SIG-M5 (cell line): ENCODE results near the gene CTCFL.
"Not testable (repeated sequence)": the region's sequence is repeated elsewhere in the genome, so short reads cannot be mapped to it uniquely, and the experiment has no call there.

Experiments used
- DNase-seq: peaks from one replicate; lab custom pipeline; 2025; lab: John Stamatoyannopoulos, UW

The CTCFL gene

DNA sequence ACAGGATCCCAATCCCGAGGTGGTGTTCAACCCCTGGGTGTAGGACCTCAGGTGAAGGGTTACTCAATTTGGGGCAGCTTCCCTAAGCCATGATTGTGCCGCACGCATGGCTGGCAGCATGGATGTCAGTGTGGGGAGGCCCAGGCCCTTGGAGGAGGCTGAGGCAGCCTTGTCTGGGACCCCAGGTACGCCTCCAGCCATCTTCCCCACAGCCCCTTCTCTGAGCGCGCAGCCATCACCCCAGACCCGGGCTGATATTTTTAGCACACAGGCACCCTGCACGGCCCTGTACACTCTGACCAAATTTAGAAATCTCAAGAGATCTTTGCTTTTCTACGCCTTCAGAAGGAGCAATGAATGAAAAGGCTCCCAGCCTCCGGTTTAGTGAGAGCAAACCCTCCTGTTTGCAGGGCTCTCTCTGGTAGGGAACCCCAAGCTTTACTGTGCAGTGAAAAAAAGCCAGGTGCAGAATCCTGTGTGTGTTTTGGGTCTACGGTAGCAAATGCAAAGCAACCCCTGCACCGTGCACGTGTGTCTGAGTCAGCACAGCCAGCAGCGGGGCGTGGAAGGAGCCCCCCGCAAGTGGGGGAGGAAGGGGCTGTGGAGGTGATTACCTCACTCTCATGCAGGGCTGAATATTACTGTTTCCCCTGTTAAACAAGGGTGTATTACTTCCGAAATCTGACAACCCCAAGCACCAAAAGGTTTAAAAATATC, 44.3 kb downstream of the CTCFL start:
- DNase-seq, result peak; percentile 68

DNA sequence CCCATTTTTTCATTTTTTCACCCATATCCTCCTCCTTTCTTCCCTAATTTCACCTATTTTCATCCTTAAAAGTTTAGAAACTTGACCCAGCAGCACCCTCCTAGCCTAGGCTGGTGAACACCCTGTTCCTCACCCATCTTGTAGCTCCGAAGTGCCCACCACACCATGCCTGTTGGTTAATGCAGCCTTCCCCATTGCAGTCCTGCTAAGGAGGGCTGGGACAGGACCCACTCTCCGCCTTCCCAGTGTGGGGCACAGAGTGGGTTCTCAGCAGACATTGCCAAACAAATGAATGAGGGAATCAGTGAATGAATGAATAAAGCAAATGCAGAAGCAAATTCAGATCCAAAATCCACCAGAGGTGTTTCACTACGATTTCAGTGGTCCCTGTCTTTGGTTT, 45.7 kb downstream of the CTCFL start:
- DNase-seq, result no peak

DNA sequence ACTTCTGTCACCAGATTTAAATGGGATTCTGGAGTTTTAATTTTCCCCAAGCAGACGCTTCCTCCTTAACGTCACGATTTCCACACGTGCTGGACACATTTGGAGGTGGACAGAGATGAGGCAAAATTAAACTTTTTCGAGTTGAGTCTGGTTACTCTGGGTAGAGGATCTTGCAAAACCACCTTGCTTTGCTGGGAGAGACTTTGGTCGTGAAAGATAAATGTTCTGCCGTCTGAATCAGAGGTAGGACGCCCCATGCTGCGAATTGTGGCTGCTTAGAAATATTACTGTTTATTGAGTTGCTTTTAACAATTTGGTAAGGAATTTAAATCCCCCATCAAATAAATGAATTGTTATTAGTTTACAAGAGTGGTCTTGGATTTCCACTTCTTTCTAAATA, 46.8 kb downstream of the CTCFL start:
- DNase-seq, result no peak

DNA sequence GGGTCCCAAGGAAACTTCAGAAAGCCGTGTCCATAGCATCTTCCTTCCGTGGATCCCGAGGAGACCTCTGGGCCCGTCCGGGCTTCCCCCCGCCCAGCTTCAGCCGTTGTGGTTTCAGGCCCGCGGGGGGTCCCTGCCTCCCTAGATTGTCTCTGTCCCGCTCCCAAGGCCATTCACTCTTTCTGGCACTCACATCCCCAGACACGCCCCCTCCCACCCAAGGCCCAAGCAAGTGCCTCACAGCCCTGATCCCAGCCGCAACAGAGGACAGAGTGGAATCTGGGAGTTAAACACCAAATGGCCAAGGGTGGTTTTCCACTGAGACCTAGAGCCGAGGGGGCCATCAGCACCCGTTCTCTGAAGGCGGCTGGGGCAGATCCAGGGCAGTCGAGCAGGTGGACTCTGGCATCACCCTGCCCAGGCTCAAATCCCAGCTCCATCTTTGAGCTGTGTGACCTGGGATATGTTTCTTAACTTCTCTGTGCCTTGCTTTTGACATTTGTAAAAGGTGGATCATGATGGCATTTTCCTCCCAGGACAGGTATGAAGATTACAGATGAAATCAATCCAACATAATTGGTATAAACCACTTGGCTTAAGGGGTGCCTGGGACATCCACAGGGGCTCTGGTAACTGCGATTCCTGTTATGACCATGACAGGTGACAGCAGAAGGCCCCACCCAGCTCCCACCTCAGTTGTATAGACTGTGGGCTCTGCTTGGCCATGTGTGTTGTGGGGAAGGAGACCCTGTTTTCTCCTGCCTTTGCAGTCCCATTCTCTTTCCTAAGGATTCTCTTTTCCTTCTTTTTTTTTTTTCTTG, 48.1 kb downstream of the CTCFL start:
- DNase-seq, result no peak

DNA sequence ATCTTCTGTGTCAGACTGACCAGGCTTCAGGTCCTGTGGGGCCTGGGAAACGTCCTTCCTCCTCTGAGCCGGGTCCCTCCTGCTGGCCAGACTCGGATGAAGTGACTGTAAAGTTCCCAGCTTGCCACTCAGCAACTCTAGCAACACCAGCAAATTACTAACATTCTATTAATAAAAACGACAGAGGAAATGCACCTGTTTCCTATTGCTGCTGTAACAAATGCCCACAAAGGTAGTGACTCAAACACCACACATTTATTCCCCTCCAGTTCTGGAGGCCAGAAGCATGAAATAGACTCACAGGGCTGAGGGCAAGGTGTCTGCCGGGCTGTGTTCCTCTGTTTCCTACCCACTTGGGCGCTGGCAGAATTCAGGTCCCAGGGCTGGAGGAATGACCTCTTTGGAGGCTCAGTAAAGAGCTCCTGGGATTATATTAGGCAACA, 48.8 kb downstream of the CTCFL start:
- DNase-seq, result no peak

DNA sequence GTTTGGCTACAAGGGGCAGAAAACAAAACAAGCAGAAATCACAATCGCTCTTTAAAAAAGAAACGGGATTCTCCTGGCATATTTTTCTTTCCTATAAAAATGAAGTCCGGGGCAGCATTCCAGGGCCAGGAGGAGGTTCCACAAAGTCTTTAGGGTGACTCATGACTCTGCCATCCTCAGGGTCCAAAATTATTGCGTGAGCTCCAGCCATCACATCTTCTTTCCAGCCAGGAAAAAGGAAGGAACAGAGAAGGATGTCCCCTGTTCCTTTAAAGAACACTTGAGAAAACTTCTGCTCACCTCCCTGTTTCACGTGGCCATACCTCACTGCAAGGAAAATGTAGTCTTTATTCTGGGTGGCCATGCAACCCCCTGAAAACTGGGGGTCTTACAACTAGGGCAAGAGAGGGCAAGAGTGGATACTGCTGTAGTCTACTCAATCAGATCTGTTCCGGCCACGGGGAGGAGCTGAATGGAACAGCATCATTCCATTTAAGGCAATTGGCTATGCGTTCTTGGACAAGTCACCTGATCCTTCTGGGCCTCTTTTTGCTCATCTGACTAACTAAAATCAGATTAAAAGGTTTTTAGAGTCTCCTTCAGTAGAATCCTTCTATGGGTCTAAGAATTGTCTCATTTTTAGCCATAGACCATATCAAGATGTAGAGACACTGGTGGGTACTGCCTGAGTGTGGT, 49.4 kb downstream of the CTCFL start:
- no peak for DNase-seq

DNA sequence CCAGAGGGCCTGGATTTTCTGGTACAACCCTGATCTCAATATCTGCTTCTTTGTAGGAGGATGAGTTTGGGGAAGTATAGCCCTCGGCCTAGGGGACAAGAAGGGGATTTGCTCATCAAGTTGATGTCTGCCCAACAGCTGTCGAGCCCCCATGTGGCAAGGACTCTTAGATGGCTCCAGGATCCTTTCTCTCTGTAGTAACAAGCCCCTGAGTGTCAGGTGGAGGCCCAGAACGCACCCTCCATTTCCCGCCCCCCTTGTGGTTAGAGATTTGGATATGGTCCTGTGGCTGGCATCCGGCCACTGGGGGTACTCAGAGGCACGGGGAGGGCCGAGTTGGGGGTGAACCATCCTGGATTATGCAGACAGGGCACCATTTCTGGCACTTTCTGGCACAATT, 50.1 kb downstream of the CTCFL start:
- no peak for DNase-seq

DNA sequence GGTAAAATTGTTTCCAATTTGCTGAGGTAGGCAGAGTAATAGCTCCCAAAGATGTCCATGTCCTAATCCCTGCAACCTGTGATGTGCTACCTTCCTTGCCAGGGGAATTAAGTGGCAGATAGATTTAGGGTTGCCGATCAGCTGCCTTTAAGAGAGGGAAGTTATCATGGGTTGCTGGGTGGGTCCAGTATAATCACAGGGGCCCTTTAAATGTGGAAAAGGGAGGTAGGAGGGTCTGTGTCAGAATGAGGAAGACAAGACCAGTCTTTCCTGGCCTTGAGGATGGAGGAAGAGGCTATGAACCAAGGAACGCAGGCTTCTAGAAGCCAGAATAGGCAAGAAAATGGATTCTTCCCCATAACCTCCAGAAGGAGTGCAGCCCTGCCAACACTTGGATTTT, 50.7 kb downstream of the CTCFL start:
- no peak for DNase-seq

DNA sequence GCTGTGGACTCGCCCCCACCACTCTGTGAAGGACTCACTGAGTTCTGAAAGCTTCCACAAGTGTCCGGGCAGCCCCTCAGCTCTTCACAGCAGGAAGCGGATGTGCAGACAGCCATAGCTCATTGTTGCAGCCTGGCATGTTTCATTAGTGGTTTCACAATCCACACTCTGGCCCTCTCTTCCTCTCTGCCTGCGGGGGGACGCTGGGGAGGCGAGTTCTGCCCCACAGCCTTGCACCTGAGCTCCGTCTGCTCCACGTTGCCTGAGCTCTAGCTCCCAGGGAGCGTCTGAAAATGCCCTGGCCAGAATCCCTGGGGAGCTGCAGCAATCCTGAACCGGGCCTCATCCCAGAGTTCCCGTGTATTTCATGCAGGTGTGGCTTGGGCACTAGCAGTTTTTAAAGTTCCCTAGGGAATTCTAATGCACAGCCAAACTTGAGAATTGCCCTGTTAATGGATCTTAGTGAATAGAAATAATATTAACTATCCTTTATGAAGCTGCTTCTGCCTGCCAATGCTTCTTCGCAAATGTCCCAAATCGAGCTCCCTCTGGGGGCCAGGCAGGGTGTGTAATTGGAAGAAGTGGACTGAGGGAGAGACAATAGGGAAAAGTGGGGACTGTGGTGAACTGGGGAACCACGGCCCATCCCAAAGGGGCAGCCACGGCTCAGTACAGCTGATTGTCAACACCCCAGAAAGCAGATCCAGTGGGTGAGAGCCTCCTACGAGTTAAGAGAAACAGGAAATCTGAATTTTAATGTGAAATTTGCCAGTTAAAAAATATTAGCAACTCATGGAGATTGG, 51.5 kb downstream of the CTCFL start:
- peak; percentile 62 for DNase-seq

DNA sequence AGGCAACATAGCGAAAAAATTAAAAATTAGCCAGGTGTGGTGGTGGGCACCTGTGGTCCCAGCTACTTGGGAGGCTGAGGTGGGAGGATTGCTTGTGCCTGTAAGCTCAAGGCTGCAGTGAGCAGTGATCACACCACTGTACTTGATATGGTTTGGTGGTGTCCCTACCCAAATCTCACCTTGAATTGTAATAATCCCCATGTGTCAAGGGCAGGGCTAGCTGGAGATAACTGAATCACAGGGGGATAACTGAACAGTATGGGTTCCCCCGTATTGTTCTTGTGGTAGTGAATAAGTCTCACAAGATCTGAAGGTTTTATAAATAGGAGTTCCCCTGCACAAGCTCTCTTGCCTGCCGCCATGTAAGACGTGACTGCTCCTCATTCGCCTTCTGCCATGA, 52.5 kb downstream of the CTCFL start:
- not testable (repeated sequence) for DNase-seq

DNA sequence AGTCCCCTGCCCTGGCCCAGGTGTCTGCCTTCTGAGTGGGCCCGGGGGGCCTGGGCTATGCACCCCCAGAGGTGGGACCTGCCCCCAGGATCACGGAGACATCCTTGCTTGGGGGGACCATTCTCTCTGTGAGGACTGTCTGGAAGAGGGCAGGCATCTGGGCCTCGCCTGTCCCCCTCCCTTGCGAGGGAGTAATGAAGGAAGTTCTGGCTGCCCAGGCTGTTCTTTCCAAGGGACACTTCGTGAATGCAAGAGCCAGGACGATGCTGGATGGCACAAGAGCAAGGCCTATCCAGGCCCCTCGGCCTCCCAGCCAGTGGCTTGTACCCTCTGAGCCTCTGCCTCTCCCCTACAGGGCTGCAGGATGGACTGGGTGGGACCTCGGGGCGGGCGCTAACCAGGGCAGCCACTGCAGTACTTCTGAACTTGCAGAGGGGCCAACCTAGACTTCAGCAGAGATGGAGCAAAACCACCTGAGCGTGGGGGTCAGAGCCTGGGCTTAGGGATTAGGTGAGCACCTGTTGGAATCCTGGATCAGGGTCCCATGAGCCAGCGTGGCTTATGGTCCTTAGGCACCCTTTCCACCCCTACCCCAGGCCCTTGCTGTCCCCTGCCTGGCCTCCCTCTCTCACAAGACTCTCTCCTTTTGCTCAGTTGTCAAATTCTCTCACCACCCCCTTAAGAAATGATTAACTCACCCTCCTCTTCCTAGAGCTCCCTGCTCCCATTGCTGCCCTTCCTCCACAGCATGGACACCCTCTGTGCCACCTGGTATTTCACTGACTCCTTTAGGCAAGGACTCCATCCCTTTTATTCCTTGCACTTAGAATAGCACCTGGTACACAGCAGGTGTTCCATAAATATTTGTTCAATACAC, 53.2 kb downstream of the CTCFL start:
- DNase-seq, result no peak

DNA sequence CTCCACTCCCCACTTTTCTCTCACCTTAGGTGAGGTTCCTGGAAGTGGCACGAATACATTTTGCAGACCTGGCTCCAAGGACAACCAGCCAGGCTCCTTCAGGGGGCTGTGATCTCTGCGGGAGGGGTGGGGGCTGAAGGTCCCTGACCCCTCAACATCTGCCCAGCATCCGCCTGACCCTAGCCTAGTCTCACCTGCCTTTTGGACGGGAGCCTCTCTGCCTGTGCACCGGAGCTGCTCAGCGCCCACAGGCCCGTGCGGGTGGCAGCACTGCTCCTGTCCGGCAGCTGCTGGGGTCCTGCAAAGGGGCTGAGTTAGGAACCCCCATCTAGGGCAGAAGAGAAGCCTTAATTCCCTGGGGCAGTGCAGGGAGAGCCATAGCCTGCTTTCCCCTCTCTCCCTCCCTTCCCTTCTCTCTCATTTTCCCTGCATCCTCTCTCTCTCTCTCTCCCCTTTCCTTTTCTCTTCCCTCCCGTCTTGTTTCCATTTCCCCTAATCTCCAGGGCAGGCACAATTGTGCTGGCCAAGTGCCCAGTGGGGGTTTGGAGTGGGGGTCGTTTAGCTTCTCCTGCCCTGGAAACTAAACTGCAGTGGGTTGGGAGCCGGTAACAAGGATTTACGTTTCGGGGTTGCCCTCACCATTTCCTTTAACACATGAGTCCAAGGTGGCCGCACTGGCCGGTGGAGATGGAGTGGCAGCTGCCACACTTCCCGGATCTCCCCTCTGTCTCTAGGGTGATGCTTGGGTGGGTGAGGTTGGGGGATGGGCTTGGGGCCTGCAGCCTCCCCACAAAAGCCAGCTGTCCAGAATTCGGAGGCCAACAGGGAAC, 54.1 kb downstream of the CTCFL start:
- no peak for DNase-seq

DNA sequence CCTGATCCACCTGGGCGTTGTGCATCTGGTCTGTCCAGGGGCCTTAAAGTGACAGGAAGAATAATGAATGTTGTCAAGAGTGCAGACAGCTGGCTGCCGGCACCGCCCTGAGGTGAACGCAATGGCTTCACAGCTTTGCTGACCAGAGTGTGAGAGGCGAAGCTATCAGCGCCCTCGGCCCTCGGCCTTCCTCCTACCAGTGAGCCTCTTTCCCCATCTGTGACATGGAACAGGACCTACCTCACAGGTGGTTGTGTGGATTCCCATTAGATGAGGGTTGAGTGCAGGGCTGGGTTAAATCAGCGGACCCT, 54.8 kb downstream of the CTCFL start:
- no peak for DNase-seq

DNA sequence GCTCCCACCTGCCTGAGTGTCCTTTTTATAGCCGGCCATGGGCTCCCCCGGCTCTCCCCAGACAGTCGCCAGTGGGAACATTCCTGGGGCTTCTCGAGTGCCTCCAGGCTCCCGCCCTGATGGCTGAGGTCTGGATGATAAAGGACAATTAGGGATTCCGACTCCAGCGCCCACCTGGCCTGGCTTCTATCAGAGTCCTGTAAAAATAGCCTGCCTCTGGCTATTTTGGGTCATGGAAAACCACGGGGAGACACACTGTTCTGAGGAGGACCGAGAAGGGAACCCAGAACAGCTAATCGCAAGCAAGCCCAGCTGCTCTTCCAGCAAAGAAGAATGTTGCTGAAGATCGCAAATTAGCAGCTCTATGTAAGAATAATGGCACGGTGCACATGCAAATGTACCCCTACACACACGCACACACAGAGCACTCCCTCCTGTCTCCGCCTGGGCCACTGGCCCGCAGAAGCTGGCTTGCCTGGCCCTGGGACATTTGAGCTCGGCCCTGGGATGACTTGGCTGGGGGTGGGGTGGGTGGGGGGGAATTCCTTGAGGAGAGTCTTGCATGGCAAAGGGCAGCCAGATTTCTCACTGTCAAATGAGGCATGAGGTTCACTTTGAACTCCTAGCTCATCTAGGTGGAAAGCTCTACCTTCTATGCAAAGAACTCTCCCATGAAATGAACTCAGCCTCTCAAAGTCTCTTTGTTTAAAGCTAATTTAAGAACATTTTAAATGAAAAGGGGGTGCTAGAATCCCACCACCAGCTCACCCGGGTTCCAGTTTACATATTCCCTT, 55.3 kb downstream of the CTCFL start:
- DNase-seq, result no peak

DNA sequence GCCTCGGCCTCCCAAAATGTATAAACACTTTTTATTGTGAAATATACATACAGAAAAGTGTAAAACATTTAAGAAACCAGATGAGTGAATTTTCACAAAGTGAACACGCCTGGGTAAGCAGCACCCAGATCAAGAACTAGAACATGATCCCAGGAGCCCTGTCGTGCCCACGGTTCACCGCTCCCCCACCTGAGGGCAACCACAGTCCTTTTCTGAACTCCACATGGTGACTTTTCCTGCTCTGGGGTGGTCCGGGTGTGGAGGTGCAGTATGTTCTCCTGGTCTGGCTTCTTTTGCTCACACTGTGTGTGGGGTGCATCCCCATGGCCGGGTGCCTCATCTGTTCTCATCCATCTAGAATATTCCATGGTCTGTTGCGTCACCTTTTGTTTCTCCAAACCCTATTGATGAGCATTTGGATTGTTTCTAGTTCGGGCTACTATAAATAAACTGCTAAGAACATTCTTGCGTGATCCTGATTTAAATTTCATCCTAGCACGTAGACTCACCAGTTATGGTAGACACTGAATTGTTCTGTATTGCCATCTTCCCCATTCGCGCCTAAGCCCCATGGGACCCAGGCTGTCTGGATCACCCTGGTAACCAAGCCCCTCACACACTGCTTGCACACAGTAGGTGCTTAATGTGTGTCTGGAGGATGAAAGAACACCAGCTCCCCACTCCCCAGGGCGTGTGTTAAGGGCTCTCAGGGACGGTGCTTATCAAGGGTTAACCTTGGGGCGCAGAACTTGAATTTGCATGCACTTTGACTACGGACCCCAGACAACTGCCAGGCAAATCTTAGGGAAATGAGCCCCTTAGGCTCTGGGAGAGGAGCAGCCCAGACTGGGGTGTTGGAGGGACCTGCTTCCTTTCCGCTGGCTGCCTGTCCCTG, 56.2 kb downstream of the CTCFL start:
- DNase-seq, result no peak

DNA sequence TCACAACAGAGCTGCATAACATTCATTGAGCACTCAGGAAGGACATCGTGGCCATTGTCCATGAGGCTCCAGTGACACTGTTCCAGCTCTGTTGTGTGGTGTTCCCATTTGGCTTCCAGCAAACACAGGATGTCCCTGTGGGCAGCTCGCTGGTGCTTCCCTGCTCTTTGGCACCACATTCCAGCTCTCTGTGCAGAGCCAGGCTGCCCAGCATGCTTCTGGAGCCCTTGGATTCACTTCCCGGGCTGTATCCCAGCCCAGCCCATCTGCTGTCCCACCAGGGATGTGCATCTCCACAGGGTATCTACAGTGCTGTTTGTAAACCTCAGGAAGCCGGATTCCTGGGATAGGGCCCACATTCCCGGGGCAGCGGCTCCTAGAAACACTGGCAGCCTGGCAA, 57.2 kb downstream of the CTCFL start:
- DNase-seq, result no peak

DNA sequence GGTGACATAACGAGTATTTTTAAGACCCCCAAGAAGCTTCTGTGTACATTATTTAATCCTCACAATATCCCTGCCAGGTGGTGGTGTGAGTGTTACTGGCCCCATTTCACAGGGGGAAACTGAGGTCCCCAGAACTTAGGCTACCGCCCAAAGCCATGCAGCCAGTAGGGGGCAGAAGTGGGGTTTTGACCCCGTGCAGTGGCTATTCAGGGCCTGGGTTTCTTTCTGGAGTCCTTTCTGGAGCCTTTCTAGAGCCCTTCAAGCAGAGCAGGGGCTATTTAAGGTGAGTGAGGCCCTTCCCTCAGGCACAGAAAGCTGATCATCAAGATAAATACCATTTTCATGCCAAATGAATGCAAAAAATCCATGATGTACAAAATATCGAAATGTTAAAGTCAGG, 59.0 kb downstream of the CTCFL start:
- DNase-seq, result no peak

DNA sequence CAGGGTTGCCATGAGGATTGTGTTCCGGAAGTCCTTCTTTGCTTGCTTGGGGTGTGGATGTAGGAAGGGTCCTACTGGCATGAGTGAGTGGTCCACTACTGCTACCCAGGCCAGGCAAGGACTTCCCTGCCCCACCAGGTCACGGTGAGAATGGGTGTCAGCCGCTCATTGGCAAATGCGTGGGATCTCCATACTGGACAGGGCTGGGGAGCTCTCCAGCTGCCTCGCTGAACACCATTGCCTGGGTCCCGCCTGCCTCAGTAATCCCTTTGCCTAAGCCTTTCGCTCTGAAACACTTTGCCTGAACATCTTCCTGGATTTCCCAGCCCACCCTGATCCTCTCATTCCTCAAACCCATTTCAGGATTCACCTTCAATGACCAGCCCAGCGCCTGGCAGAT, 59.5 kb downstream of the CTCFL start:
- DNase-seq, result no peak
